ENCODE data around the gene NPHP4. TPM values are rescaled to one million over a fixed set of nuclear protein-coding genes. Genes with fewer than 3 reads are reported as not detected.

NPHP4 gene
- total RNA-seq, 1 donor from 2014 or later = 18.0 TPM

DNA sequence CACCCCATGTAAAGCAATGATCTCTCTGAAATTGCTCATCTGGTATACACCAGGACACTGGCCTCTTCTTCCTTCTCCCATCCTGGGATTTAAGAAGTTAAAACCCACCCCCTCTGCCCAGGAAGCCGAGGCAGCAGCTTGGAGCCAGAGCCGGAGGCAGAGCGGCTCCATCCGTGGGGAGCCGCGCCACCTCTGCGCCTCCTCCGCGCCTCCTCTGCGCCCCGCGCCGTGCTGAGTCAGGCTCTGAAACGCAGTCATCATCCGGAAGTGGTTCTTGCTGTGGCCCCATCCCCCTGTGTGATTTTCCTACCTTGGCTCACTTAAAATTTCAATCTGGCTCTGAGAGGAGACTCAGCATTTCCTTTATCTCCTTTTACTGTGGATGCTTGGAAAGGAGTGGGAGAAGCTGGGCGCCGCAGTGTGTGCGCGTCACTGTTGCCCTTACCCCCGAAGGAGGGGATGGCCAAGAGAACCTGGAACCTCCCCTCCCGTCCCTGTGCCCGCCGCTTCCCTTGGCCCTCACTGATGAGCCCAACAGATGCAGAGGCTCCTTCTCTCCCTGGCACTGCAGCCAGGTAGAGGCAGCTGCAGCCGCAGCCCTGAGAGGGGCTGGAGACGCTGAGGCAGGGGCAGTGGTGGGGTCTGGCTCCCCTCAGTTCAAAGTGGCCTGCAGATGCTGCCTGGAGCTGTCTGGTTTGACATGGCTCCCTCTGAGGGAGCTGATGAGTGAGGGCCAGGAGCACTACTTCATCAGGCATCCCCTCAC is 15.3 kb upstream of the NPHP4 start:
- intact Hi-C loops (cut with DNase I) = no loop called here
- DNase-seq (ENCODE audit: low spot score) (peak; percentile 39), ATAC-seq (no peak)

DNA sequence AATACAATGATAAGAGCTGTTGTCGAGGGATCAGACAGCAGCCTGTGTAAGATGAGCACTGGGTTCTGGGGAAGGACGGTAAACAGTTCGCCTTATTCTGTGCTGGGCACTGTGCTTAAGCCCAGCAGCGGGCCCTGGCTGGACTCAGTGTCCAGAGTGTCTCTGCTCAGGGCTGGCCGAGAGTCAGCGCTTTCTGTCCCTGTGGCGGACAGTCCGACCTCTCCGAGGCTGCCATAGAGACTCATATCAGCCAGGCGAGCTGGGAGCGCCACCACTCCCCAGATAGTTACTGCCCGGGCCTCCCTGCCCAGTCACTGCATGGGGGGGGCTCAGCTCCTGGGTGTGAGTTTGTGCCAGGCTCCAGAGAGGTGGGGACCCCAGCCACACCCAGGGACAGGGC is 14.7 kb upstream of the NPHP4 start:
- ATAC-seq (no peak), DNase-seq (ENCODE audit: low spot score) (peak; percentile 44)
- intact Hi-C loops (cut with DNase I) = no loop called here

DNA sequence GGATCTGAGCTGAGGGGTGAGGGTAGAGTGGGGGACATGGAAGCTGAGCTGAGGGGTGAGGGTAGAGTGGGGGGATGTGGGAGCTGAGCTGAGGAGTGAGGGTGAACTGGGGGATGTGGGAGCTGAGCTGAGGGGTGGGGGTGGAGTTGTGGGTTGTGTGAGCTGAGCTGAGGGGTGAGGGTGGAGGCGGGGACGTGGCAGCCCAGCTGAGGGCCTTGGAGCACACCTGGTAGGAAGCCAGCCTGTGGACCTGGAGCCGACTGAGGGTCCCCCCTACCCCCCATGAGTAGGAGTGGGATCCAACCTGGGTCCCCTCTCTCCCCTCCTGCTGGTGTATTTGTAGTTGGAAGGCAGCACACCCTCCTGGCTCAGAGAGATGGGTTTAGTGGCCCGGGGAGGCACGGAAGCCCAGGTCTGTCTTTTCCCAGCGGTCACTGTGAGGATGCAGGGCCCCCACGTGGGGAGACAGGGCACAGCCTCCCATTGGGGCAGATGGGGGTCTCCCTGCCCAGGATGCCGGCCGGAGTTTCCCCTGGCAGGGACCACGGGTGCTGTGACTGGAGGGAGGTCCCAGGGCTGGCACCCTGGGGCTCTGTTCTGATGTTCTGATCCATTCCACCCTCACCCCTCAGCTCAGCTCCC is 13.2 kb upstream of the NPHP4 start:
- intact Hi-C loops (cut with DNase I) = no loop called here
- ATAC-seq (no peak), DNase-seq (ENCODE audit: low spot score) (peak; percentile 53)

DNA sequence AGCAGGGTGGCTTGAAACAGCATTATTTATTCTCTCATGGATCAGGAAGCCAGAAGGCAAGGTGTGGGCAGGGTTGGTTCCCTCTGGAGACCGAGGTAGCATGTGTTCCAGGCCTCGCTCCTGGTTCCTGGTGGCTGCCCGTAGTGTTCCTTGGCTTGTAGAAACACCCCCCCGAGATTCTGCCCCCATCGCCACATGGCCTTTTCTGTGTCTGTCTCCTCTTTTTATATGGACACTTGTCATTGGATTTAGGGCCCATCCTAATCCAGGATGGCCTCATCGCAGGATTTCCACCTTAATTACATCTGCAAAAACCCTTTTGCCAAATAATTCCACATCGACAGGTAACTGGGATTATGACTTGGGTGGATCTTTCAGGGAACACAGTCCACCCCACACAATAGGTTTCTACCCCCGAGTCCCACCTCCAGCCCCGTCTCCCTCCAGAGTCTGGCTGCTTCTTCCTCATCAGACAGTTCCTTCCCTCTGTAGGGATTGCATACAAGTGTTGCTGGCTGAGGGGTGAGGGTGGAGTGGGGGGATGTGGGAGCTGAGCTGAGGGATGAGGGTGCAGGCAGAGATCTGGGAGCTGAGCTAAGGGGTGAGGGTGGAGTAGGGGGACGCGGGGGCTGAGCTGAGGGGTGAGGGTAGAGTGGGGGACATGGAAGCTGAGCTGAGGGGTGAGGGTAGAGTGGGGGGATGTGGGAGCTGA is 12.3 kb upstream of the NPHP4 start:
- ATAC-seq (no peak), DNase-seq (ENCODE audit: low spot score) (peak; percentile 35)
- intact Hi-C loops (cut with DNase I) = no loop called here

DNA sequence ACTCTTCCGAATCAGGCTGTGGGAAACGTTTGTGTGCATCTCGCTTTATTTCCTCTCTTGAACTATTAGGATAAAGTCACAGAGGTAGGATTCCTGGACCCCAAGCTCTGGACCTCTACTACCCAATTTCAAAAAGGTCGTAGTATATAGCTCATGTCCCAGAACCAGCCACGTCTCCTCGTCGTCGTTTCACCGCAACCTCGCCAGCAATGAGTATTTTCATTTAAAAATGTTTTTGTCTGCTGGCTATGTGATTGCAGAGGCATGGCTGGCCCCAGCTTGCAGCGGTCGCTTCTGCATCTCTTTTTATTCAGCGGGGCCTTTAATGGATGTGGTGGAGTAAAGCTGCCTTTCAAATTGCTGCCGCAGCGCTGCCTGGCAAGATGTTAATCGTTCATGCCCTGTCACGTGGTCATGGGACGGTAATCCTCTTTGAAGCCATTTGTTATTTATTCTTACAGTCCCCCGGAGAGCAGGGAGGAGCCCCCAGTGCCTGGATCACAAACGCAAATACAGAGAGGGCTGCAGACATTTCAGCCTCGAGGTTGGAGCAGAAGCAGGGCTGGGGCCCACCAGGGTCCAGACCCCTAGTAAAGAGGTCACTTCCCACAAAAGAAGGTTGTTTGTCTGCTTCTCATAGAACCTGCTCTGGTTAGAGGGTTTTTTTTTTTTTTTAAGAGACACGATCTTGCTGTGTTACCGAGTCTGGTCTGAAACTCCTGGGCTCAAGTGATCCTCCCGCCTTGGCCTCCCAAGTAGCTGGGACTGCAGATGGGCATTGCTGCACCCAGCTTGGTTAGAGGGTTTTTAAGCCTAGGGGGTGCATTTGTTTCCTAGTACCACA is 11.6 kb upstream of the NPHP4 start:
- ATAC-seq (no peak), DNase-seq (ENCODE audit: low spot score) (peak; percentile 18)
- intact Hi-C loops (cut with DNase I) = no loop called here

DNA sequence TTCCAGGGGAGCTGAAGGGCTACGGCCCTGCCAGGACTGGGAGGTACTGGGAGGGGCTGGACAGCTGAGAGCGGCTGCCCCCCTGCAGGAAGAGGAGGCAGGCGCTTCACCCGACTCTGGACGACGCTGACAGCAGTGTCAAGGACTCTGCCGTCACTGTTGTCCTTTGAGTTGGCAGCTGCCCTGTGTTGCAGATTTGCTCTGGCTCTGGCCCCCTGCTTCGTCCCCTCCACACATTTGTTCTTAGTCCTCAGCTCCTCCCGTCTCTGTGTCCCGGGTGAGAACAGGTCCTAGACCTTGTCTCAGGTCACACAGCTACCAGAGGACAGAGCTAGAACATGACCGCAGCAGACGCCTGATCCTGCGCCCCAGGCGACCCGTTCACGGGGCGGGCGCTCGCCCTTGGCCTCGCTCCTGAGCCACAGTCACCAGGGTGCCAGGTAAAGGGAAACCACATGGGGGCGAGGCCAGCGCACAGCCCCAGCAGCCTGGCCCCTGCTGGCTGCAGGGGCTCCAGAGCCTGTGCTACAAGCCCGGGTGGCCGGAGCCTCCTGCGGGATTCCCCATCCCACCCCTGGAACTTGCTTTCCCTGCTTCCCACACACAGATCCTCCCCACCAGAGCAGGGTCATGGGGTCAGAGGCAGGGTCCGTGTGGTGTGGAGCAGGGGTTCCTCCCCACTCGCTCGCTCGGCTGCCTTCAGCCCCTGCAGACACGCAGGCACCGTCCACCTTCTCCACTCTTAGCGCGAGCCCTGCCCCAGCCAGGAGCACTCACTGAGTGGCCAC is 10.7 kb upstream of the NPHP4 start:
- DNase-seq (ENCODE audit: low spot score) = peak; percentile 32
- intact Hi-C loops (cut with DNase I) = no loop called here
- no peak for ATAC-seq

DNA sequence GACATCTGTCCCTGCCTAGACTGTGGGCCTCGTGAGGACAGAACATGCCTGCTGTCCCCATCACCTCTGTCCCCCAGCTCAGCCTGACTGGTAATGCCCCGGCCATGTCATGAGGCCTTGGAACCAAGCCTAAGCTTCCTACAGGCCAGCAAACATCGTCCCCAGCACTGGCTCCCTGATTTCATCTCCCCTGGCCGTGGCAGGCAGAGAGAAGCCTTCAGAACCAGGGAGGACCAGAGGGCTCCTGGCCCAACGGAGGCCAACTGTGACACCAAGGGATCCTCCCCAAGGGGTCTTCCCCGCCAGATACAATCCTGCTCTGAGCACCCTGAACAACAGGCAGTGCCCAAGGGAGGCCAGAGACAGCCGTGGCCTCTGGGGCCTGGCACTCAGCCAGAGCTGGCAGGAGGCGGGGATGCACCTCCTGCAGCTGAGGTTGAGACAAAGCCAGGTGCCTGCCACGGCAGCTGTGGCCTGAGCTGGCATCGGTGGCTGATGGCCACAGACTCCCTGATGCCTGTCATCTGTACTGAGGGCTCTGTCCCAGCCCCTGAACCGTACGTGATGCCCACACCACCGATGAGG is 9.9 kb upstream of the NPHP4 start:
- intact Hi-C loops (cut with DNase I) = no loop called here
- ATAC-seq = no peak

DNA sequence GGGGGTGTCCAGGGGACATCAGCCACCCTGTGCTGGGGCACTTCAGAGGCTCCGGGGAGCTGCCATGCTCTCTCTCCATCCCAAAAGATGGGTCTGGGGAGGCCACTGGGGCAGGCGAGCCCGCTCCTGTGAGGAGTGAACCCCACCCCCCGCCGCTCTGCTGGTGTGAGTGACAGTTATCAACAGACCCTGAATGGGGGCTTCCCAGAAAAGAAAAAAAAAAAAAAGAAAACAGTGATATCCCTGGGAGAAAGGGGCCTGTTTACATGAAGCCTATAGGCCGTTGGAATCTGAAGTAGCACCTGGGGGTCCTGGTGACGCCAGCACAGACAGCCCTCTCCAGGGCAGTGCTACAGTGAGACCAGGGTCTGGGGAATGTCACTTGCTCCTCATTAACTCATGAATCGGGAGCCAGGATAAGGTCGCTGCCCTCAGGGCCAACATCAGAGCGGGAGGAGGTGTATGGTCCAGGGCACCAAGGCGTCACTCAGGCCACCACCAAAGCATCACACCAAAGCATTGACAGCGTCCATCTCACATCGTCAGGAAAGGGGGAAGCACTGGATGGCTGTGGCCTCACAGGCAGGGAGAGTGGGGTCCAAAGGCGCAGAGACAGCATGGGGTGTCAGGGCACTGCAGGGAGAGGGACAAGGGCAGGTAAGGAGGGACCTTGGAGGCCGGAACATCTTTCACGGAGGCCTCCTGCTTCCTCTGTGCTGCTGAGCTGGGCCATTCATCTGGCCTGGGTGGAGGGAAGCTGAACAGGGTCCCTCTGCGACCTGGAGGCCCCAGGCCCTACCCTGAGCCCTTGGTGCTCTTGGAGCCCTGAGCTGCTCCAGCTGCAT is 8.4 kb upstream of the NPHP4 start:
- DNase-seq (ENCODE audit: low spot score) (peak; percentile 45), ATAC-seq (no peak)
- intact Hi-C loops (cut with DNase I) = no loop called here

More for the DNA sequence above, 9.9 kb upstream of the NPHP4 start:
- peak; percentile 53 for DNase-seq (ENCODE audit: low spot score)

DNA sequence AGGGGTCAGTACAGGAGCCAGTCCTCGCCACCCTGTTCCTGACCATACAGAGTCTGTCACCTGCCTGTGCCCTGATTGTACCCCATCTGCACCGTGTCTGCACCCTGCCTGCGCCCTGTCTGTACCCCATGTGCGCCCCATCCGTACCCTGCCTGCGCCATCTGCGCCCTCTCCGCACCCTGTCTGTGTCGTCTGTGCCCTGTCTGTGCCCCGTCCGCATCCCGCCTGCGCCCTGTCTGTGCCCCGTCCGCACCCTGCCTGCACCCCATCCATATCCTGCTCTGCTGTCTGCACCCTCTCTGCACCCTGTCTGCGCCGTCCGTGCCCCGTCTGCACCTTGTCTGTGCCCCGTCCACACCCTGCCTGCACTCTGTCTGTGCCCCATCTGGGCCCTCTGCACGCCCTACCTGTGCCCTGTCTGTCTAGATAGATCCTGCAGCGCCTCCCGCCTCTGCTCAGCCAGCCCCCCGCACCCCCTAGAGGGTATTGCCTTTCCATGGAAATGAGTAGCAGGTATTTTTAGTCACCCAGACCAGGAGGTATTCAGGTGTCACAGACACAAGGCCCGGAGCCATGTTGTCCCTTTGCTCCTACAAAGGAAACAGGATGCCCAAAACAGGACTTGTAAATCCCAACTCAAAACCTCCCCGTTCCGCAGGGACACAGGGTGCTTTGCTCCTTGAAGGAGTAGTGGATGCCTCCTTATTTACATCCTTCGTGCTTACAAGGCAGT is 7.7 kb upstream of the NPHP4 start:
- peak; percentile 42 for DNase-seq (ENCODE audit: low spot score)

DNA sequence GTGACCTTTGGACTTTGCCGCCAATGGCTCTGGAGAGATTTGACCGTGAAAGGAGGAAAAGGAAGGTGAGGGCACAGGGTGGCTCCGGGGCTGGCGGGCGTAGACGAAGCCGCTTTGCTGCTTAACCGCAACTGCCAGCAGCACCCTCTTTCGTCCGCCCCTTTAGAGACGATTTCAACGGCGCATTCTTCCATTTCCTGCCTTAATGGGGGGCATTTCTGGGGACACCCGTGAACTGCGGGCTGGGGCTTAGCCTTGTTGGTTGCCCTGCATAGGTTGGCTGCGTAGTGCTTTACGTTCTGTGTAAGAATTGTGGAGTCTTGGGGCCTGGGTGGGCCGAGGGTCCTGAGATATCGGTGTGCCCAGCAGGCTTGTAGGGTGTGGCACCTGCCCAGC is 6.7 kb upstream of the NPHP4 start:
- no peak for ATAC-seq
- peak; percentile 34 for DNase-seq (ENCODE audit: low spot score)
- intact Hi-C loops (cut with DNase I) = no loop called here

More for the DNA sequence above, 7.7 kb upstream of the NPHP4 start:
- ATAC-seq = no peak
- intact Hi-C loops (cut with DNase I) = no loop called here

DNA sequence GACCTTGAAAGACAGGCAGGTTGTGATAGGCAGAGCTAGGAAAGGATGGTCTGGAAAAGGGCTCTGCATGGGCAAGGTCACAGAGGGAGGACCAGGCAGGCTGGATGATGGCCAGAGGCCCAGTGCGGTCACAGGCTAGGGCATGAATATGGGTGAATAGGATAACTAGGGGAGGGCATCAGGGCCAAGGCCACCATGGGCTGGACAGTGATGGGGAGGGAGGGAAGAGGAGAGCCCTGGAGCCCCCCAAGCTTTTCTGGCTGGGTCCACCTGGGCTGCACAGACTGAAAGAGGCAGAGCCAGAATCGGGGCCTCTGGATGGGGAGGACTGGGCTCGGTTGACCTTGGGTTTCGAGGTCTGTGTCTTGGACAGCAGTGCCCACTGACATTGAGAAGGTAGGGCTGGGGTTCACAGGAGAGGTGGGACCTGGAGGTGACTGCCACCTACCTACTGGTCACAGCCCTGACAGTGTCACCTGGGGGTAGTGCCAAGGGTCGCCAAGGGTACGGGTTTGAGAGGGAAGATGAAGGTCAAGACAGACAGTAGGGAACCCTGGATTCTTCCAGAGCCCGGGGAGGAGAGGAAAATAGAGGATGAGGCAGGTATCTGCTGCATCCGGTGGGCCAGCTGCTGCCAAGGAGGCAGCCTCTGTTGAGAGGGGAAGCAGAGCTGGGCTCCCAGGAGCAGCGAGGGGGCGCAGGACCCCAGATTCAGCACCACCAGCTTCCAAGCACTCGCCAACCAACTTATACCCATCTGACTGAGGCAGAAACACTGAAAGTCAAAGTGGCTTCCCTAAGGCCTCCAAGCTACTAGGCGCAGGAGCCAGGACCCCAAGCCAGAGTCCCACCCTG is 6.1 kb upstream of the NPHP4 start:
- DNase-seq (ENCODE audit: low spot score) (peak; percentile 51), ATAC-seq (no peak)
- intact Hi-C loops (cut with DNase I) = no loop called here

DNA sequence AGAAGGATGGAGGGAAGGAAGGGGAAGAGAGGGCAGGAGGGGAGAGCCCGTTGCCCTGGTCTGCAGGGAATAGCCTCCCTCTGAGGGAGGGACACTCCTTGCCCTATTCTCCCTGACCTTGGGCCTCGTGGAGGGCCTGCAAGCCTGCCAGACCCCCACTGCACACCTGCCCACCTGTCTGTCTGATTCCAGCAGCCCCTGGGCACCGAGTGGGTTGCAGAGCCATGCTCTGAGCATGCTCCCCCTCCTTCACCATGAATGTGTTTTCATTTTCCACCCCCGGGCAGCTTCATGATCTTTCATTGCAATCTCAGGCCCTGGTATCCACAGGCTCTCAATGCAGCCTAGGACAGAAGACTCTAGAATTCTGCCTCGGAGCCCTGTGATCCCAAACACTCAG is 5.1 kb upstream of the NPHP4 start:
- ATAC-seq = no peak
- no peak for DNase-seq (ENCODE audit: low spot score)
- intact Hi-C loops (cut with DNase I) = no loop called here

DNA sequence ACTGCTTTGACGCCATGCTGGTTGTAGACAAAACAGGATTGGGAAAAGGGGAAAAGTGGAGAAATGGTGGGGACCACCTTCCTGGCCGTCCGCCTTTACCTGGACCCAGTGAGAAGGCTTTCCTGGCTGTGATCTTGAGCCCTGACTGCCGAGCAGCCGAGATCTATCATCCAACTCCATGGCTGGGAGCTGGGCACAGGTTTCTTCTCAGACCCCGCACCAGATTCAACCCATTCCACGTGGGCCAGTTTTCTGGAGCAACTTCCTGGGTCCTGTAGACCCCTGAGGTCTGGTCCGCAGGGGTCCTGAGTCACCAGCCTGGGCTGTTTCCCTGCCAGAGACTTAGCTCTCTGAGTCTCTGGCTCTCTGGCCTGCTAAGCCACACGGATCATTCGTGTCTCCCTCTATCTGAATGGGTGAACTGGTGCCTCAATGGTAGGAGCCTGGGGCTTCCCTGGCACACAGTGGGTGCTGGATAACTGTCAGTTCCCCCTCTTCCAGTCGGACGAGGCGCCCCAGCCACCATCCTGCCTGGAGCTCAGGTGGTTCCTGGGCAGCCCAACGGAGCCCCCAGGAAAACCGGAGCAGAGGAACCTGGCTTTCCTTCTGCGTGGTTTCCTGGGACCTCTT is 4.5 kb upstream of the NPHP4 start:
- intact Hi-C loops (cut with DNase I) = no loop called here
- ATAC-seq = no peak
- peak; percentile 49 for DNase-seq (ENCODE audit: low spot score)

DNA sequence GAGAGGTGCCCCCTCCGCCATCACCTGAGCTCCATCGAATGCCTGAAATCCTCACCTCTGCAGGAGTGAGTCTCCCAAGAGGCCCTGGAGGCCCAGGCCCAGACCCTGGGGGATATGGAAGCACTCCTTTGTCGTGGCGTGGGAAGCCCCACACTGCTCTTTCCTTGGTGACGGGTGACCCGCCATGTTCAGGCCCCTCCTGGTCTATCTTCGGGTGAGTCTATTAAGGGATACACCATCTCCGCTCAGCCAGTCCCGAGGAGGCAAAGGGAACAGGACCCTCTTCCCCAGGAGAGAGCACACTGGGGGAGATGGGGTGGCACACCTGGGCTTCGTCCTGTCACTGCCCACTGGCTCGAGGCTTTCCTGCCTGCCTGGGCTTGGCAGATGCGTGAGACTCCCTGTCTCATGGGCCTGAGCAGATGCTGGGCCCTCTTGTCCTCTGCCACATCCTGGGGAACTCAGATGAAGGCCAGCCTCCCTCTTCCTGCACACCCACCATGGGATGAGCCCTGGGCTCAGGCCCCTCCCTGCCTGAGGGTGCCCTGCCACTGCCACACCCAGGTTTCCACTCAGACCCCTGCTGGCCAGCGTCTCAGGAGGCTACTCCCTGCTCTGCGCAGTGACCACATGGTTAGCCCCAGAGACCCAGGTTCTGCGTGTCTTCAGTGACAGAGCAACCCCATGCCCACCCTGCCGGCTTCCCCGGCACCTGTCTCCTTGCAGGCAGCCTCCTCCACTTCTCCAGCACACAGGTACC is 3.8 kb upstream of the NPHP4 start:
- ATAC-seq (no peak), DNase-seq (ENCODE audit: low spot score) (no peak)
- intact Hi-C loops (cut with DNase I) = no loop called here

All from sciatic nerve (tissue), 2 donors.